Activated naive CD4-positive, alpha-beta T cell treated with anti-CD3 and anti-CD28 coated beads, Interleukin-2, amount 50 U/mL, for 16 hours (primary cell): ENCODE results near the gene LAYN.

Source experiments
- DNase-seq: peaks from one replicate; pipeline ENCODE4 v3.0.0-alpha.2; 2020

The LAYN gene

DNA sequence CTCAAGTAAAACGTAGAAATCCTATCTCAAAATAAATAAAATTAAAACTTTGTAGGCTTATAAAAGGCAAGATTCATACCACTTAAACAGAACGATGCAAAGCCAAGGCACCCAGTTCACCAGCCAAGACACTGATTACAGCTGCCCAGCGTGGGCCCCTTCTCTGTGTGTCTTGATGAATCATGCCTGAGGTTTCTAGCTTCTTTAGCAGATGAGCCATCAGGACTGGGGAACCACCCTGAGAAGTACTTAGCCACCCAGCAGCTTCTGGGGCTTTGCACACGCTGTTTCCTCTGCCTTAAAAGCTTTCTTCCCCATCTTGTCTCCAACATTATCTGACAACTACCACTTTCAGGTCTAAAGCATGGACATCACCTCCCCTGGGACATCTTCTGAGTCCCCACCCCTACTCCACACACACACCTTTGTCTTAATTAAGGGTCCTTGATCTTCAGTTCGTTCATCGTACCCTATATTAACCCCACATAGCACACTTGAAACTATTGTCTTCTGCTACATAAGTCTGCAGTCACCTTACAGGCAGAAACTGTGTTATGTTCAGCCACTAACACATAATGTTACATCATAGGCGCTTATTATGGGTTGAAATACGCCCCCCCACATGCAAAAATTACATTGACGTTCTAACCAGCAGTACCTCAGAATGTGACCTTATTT lies 8.7 kb upstream of the LAYN start:
- peak; percentile 69 for DNase-seq

DNA sequence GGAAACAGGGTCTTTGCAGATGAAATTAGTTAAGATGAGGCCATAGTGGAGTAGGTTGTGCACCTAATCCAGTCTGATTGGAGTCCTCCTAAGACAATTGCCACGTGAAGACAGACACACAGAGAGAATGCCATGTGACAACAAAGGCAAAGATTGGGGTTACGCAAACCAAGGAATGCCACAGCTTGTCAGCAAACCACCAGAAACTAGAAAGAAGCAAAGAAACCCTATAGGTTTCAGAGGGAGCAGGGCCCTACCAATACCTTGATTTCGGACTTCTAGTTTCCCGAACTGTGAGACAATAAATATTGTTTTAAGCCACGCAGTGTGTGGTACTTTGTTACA lies 8.2 kb upstream of the LAYN start:
- no peak for DNase-seq

DNA sequence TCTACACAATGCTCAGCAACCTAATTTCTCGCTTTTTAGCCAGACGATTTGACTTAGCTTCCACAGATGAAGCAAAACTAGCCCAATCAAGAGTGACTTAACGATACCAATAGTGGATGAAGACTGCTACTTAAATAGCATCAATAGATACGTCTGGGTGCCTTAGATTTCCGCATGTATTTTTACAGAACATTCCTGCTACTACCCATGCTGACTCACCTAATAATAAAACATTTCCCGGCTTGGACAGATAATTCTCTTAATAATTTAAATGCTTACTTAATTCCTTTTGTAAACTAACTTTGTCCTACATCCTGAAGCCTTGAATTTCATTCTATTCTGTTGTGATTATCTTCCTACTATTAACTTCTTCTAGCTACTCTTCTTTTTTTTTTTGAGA lies 5.2 kb upstream of the LAYN start:
- DNase-seq: no peak

DNA sequence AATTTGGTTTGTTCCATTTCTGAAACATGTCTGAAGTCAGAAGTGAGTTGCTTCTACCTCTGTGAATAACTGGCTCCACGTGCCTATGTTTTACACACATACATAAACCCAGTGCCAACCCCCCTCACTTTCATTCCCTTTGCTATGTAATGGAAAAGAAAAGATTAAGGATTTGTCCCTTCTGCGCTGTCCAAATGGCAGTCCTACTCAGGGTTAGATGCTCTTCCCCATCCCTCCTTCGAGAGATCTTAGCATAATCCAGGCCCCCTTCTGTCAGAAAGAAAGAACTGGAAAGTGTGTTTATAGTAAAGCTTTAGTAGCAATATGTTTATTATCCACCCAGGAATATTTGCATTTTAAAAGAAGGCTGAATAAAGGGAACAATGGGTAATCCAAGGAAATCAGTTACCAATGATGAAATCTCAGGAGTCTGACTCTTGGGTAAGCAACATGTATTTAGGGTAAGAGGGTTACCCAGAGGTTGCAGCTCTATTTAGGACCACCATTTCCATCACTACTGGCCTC lies 3.1 kb upstream of the LAYN start:
- no peak for DNase-seq

DNA sequence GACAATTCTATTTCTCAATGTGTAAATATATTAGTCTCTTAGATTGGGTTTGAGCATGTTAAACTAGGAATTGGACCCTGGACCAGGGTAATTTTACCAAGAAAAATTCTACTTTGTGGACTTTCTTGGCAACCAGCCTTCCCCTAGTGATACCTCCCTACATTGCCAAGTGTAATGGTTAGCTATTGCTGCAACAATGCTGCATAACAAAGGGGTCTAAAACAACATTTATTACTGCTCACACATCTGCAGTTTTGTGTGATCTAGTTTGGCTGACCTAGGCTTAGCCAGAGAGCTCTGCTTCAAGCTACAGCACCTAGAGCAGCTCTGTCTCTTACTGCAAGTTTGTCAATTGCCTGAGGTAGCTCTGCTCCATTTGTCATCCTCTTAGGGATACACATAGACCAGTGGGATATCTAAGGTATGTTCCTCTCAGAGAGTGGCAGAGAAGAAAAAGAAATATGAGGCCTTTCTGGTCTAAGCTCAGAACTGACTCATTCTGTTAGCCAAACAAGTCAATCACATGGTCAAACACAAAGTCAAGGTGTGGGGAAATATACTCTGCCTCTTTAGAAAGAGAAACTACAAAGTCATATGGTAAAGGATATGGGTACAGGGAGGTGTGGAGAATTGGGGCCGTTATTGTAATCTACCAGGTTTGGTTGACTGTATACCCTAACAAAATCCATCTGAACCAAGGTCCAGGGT lies 2.0 kb upstream of the LAYN start:
- DNase-seq: no peak

DNA sequence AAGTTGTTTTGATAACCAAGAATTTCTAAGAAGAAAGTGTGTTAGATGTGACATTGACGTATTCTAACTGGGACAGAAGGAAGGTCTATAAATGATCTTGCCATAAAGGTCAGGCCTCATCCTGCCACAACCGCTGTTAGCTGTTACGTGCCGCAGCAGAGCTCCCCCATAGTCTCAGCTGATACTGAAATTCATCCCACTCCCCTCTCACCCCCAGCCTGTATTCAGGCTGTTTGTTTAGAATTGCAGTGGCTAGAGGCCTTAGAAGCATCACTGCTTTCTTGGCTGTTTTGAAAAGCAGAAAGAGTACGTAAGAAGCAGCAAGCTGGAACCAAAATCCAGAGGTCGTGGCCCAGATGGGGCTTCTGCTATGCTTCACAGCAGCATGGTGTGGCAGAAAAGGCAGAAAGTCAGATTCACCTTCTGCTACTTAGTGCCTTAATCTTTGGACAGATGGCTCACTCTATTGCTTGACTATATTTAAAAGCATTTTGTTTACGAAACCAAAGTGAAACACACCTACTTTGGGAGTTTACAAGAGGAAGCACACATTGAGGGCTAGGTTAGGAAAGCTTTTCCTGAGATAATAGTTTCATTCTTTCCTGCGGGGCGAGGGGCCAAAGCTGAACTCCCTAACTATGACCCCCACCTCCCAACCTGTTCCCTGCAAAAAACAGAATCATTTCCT lies 950 bp upstream of the LAYN start:
- DNase-seq: no peak

DNA sequence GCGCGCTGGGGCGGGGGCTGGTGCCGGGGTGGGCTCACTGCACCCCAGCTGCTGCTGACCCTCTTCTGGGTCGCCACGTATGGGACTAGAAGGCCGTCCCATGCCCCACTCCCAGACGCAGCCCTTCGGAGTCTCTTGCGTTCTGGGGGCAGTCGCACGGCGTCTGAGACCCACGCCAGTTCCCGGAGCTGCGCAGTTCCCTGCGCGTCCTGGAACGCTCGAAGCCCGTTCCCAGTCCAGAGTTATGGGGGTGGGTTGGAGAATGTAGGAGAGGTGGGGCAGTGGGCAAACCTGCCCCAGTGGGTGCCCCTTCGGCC lies 375 bp downstream of the LAYN start:
- no peak for DNase-seq

DNA sequence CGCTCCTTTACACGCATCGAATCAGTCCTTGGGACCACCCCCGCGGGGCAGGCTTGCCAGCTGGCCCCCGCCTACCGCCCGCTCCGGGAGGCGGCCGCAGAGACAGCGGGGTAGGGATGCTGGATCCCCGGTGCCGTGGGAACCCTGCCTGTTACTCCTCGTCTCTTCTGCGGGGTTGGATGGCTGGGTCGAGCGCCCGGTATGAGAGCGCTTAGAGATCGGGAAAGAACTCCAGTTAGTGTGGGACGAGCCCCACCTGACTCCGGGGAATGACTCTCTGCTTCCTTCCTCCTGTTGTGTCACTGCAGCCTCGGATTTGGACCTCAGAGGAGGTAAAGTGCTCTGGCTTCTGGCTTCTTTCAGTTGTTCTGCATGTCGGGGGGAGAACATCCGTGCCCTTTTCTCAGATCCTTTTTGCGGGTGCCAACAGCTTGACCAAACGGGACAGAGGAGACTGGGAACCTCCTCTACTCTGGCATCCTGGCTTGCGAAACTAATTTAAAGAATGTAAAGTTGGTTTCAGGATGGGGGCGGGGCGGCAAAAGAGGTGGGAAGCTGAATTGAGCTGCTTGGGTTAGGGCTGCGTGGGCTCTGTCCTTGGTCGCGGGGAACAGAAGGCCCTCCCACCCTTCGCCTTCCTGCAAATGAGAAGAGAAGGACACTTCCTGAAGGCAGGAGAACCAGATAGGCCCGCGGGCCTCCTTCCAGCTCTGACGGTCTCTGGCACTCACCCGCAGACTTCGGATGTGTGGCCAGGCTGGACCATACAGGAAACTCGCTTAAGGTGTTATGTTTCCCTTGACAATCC lies 938 bp downstream of the LAYN start:
- no peak for DNase-seq

DNA sequence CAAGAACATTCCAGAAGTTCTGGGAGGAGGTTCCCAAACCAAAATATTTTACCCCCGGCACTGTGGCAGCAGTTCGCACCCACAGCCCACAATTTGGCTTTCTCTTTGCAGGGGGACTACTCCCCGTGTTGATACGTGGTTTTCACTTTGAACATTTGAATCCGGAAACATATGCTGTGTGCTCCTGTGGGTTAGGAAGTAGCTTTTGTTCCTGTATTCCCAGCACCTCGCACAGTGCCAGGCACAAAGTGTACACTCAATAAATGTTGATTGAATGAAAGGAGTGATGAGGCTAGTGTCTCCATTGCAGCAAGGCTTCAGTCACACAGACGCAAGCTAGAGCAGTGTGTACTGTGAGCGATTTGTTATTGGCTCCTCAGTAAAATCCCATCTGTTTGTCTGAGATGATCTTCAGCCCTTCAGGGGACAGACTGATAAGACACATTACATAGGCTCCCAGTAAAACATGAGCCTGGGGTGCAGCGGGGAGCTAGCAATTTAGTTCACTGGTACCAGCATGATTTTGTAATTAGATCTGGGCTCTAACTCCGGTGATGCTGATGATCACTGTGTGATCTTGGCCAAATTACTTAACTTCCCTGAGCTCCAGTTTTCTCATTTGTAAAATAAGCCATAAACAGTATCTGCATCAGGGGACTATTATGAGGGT lies 2.2 kb downstream of the LAYN start:
- no peak for DNase-seq

DNA sequence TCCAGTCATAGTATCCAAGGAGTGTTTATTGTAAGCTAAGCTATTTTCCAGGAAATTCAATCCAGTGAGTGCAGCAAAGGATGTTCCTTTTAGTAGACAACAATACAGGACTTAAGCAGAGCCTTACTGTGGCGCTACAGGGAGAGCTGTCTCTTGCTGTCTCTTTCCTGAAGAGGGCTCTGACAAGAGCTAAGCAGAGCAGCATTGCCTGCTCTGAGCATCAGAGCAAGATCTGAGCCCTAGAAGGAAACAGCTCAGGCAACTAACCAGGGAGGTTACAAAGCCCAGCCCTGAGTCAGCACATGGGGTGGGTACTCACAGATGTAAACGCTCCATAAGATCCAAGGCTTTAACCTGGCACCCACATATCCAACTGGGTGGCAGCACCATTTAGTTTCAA lies 8.0 kb downstream of the LAYN start:
- DNase-seq: no peak

DNA sequence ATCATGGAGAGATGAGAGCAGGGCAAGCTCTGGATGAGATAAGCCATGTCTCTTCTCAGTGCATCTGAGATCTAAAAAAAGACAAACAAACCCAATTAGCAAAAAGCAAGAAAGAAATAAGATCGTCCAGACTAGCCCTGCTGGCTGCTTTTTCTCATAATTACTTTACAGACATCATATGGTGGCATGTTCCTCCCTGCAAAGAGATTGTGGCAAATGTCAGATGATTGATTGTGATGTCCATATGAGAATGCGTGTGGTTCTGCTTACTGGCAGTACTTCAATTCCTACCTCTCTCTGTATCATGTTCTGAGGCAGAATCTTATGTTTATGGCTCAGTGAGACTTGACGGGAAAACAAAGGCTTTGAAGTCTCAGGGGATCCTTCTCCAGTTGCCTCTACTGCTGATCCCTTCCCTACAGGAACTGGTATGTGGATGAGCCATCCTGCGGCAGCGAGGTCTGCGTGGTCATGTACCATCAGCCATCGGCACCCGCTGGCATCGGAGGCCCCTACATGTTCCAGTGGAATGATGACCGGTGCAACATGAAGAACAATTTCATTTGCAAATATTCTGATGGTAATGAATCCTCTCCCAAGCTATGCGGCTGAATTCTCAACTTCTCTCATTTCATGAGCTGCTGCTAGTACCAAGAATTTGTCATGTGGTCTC lies 8.8 kb downstream of the LAYN start:
- DNase-seq: no peak

DNA sequence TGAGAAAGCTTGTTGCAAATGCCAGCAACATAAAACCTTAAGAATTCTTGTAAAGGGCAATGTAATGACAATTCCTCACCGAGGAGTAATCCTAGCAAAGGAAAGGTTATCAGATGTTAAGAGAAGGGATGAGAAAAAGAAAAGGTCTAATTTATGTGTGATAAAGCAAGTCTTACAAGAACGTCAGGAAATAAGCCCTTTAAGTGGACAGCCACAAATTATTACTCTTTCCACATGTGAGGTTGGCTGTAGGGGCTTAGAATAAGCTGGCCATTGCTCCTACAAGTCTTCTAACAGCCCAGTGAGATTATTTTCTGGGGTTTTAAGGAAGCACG lies 9.3 kb downstream of the LAYN start:
- DNase-seq: no peak

DNA sequence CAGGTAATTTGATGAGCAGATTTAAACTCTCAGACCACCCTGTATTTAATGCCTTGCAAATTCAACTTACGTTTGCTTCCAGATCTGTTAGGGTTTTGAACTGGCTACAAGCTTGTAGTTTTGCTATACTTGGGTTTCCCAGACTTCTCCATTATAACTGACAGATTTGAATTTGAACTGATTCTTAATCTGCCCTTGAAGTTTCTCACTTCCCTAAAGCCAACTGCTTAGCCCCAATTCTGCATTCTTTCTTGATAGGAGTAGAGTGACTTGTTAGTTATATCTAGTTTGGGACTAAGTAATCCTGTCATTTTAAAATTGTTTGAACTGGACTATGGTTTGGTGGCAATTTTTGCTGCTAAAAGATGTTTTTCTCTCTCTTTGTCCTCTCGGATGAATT lies 9.7 kb downstream of the LAYN start:
- DNase-seq: no peak

DNA sequence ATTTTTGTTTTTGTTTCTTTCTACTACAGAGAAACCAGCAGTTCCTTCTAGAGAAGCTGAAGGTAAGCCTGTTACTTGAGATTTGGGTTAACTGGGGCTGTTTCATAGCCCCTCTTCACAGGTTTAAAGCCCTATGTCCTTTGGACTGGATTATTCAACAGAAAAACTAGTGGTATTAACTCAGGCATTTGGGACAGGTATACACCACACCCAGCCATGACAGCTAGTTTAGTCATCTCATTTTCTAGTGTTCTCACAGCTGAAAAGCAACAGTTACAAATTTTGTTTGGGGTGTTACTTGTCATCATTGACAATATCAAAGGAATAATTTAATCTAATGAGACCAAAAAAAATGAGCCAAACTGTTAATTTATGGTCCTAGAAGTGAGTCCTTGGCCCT lies 14.0 kb downstream of the LAYN start:
- DNase-seq: no peak

DNA sequence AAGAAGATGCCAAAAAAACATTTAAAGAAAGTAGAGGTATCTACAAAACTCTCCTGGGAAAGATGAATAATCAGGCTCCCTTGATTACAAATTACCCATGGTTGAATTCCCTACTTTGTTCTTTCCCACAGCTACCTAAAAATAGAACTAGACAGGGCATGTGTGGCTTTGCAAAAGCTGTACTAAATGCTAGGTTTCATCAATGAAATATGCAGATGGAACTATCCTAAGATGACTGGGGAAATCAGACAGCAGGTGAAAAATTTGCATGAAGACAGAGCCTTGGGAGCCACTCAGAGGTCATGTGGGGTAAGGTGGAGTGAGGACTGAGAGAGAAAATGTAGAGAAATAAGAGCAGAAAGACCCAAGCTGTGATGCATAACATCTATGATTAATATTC lies 14.7 kb downstream of the LAYN start:
- no peak for DNase-seq

DNA sequence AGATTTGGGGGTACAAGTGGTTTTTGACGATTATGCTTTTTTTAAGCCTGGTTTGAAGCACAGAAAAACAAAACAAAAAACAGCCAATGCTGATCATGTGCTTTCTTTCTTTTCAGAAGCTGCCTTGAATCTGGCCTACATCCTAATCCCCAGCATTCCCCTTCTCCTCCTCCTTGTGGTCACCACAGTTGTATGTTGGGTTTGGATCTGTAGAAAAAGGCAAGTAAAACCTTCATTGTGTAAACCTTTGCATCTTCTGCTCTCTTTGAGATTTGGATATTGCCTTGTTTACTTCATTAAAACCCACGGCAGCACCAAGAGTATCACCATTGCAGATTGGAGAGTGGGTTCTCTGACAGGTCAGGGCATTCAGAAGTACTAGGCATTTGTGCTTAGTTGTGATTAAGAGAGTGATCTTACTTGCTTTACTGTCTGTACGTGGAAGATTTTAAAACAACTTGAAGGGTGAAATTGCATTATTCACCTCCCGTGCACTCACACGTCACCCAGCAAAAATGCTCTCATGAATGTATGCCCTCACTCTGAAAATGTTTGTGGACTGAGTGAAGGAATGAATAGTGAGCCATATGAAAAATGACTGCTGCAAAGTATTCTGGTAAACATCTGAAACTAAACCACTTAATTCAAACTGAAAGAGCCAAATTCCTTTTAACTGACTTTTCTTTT lies 17.0 kb downstream of the LAYN start:
- no peak for DNase-seq

DNA sequence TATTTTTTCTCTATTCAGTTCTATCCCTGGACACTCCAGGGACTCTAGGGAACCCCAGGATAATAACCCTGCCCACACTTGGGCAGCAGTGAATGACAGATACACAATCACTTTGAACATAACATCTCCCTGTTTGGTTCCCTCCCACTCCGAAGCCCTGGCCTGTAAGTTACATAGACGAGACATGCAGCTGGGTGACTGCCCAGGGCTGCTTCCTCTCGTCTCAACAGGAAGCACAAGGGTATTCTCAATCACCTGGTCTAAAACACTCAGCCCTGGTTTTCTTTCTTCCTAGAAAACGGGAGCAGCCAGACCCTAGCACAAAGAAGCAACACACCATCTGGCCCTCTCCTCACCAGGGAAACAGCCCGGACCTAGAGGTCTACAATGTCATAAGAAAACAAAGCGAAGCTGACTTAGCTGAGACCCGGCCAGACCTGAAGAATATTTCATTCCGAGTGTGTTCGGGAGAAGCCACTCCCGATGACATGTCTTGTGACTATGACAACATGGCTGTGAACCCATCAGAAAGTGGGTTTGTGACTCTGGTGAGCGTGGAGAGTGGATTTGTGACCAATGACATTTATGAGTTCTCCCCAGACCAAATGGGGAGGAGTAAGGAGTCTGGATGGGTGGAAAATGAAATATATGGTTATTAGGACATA lies 19.4 kb downstream of the LAYN start:
- DNase-seq: no peak

DNA sequence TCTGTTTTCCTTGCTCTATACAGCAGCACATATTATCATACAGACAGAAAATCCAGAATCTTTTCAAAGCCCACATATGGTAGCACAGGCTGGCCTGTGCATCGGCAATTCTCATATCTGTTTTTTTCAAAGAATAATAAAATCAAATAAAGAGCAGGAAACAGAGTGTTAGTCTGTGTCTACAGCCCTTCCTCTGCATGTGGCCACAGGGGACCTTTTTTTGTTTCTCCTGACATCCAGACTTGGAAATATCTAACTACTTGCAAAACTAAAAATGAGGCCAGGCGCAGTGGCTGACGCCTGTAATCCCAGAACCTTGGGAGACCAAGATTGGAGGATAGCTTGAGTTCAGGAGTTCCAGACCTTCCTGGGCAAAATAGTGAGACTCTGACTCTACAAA lies 20.3 kb downstream of the LAYN start:
- DNase-seq: no peak

DNA sequence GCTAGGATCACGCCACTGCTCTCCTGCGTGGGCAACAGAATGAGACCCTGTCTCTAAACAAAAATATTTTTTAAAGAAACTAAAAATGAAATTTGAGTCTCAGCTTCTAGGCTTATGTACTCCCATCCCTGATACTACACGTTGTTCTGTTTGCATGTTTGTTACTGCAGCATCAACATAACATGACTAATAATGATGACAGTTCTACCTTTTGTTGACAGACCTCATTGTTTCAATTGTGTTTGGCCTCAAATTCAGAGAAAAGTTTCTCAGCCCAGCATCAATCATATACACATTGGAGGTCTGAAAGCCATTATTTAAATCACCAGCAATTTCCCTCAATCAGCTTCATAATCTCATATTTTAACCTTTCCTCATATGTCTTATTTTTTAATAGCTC lies 20.8 kb downstream of the LAYN start:
- DNase-seq: no peak

DNA sequence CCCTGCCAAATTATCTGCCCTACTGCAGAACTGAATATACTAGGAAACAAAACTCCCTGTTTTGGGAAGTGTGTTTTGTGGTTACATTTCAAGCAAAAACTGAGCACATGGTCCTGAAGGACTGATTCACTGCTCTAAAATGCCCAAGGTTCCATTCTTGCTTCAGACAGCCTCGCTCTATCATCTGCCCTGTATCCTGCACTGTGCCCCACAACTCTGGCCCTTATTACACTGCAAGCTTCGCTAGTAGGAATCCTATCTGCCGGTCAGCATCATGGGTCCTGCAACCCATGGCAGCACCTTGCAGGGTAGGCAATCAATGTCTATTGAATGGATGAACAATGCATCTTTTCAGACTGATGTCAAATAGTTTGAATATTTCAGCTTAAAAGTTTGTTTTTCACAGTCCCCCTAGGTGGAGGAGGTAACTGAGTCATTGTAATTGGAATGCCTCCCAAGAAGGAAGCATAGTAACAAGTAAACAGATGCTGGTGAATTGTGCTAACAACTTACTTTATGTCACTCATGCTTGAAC lies 21.3 kb downstream of the LAYN start:
- no peak for DNase-seq
